Endodermal cell (in vitro differentiated cells): ENCODE data around the gene NADK. TPM values are rescaled to one million over a fixed set of nuclear protein-coding genes. Genes with fewer than 3 reads are reported as not detected.

Experiments
- DNase-seq: peaks from one replicate; pipeline ENCODE4 v3.0.0-alpha.2; 2017
- H3K27ac ChIP-seq: 2 replicates; pipeline ENCODE4 v1.5.1; 2013; ENCODE audit warnings: mild to moderate bottlenecking, low read depth, low read length, moderate library complexity
- H3K27me3 ChIP-seq: 2 replicates; pipeline ENCODE4 v1.6.1; 2013; ENCODE audit warnings: mild to moderate bottlenecking, low read length, moderate library complexity; ENCODE audit not compliant: insufficient read depth, control insufficient read depth, poor library complexity, severe bottlenecking
- H3K36me3 ChIP-seq: 2 replicates; pipeline ENCODE4 v1.7.0; 2013; ENCODE audit warnings: mild to moderate bottlenecking, low read length, moderate library complexity; ENCODE audit not compliant: control insufficient read depth, insufficient read depth
- H3K4me1 ChIP-seq: one replicate; pipeline ENCODE4 v1.7.0; 2013; ENCODE audit warnings: low read length; ENCODE audit not compliant: control insufficient read depth, insufficient read depth
- H3K4me3 ChIP-seq: 2 replicates; pipeline ENCODE4 v1.5.1; 2013; ENCODE audit warnings: mild to moderate bottlenecking, low read length, moderate library complexity
- H3K9ac ChIP-seq: 2 replicates; pipeline ENCODE4 v1.6.1; 2013; ENCODE audit warnings: mild to moderate bottlenecking, low read length, moderate library complexity; ENCODE audit not compliant: poor library complexity, severe bottlenecking; ENCODE audit errors: extremely low read depth
- H3K9me3 ChIP-seq: 2 replicates; pipeline ENCODE4 v1.6.1; 2013; ENCODE audit warnings: mild to moderate bottlenecking, low read length, moderate library complexity; ENCODE audit not compliant: control insufficient read depth
- H3K27ac Mint-ChIP-seq: 2 replicates; pipeline ENCODE4 v1.8.0; 2020; ENCODE audit warnings: mixed read lengths
- H3K27me3 Mint-ChIP-seq: 2 replicates; pipeline ENCODE4 v1.8.0; 2021; ENCODE audit warnings: mild to moderate bottlenecking, mixed read lengths; ENCODE audit not compliant: insufficient read depth
- H3K36me3 Mint-ChIP-seq: 2 replicates; pipeline ENCODE4 v1.8.0; 2020; ENCODE audit warnings: low read depth, mixed read lengths
- H3K4me1 Mint-ChIP-seq: 2 replicates; pipeline ENCODE4 v1.8.0; 2020; ENCODE audit warnings: mixed read lengths
- H3K4me3 Mint-ChIP-seq: 2 replicates; pipeline ENCODE4 v1.8.0; 2020; ENCODE audit warnings: mild to moderate bottlenecking, moderate library complexity, mixed read lengths
- H3K9me3 Mint-ChIP-seq: 2 replicates; pipeline ENCODE4 v1.8.0; 2020; ENCODE audit warnings: mild to moderate bottlenecking, mixed read lengths
- CTCF ChIP-seq: fragments of 200-600 bp; sonication (generic); conservative IDR thresholded peaks from 2 replicates; pipeline ENCODE4 v1.5.0; 2021; ENCODE audit warnings: antibody characterized with exemption, mild to moderate bottlenecking
- WGBS, 2 experiments: methylation state at CpG; one replicate each; pipeline versions ENCODE4 v1.1.5 to v1.1.7; 2013; ENCODE audit warnings: missing lambda C conversion rate in 2 of 2, mixed read lengths in 1 of 2; ENCODE audit not compliant: insufficient coverage in 1 of 2, insufficient read length in 1 of 2; 5-methylcytosine and 5-hydroxymethylcytosine counted together
- long read RNA-seq, 4 experiments: library from polyadenylated mRNA in 2 of 4; library from RNA in 1 of 4; library from capped mRNA in 1 of 4; stranded (forward) in 3 of 4; unstranded in 1 of 4; transcript quantifications; one replicate each; pipeline ENCODE4 v2.0.0, GENCODE V29; 2020 to 2021; ENCODE audit warnings: inconsistent platforms in 1 of 4
- polyA plus RNA-seq, 2 experiments: library from polyadenylated mRNA; stranded (reverse); fragments of 50-300 nt; gene quantifications; one replicate each; pipeline ENCODE4 v1.2.3, GENCODE V29; 2013
- total RNA-seq, 2 donors: library from RNA; stranded (reverse); fragmentation: NEBNext Ultra II Directional in 1 of 2; extraction: Animal tissue kit (Norgen Biotek cat#: 25700) in 1 of 2; gene quantifications; 2 replicates in 1 of 2; 3 replicates in 1 of 2; pipeline ENCODE4 v1.2.1, GENCODE V29; 2021

The NADK gene
- 10 to 100 TPM; 75.2 to 81.6 TPM for total RNA-seq
- 49.0 TPM for polyA plus RNA-seq (2013, experiment 1 of 2)
- polyA plus RNA-seq (2013, experiment 2 of 2) = 44.8 TPM
- long read RNA-seq, experiment 1, transcript NADK-201 (12 exons, 3,235 nt) = major isoform, 9 of 29 reads
- long read RNA-seq, experiment 1, partial matches to known transcripts = 10 of 29 reads
- long read RNA-seq, experiment 1, other reads (novel, unspliced or antisense) = 10 of 29 reads
- long read RNA-seq, experiment 2, transcript NADK-201 (12 exons, 3,235 nt) = major isoform, 100 of 140 reads
- long read RNA-seq, experiment 2, partial matches to known transcripts = 5 of 140 reads
- long read RNA-seq, experiment 2, other reads (novel, unspliced or antisense) = 31 of 140 reads
- long read RNA-seq, experiment 3, transcript NADK-201 (12 exons, 3,235 nt) = major isoform, 8 of 63 reads
- long read RNA-seq, experiment 3, transcript NADK-202 (12 exons, 3,098 nt) = minor isoform, 6 of 63 reads
- long read RNA-seq, experiment 3, partial matches to known transcripts = 10 of 63 reads
- long read RNA-seq, experiment 3, other reads (novel, unspliced or antisense) = 39 of 63 reads
- long read RNA-seq, experiment 4, partial matches to known transcripts = 2 of 3 reads
- long read RNA-seq, experiment 4, other reads (novel, unspliced or antisense) = 1 of 3 reads

GRCh38 chr1:1777950-1778662 is at the start of gene NADK:
Gene NADK (minus strand): TSS chr1:1778470. CDS start chr1:1765406, 13,064 bp downstream.
- peak within 1 kb of the TSS; percentile 77 for H3K4me3 Mint-ChIP-seq
- peak within 1 kb of the TSS; percentile 88 for H3K27ac Mint-ChIP-seq
- WGBS, 2 experiments = 0 to 1% methylated on average over 42 to 99 of the region's 99 CpGs
- Histone ChIP-seq H3K4me3 (peak within 1 kb of the TSS; percentile 88), H3K36me3 (peaks cover 5% of the 10 kb centered on the region), H3K27me3 (no peaks in the 10 kb centered on the region), H3K4me1 (peaks cover 16% of the 10 kb centered on the region), H3K9me3 (no peaks in the 10 kb centered on the region), H3K9ac (peak within 1 kb of the TSS; percentile 83), H3K27ac (peak within 1 kb of the TSS; percentile 36)
- H3K27me3 Mint-ChIP-seq = no peaks in the 10 kb centered on the region
- H3K9me3 Mint-ChIP-seq = no peaks in the 10 kb centered on the region
- H3K4me1 Mint-ChIP-seq = peaks cover 33% of the 10 kb centered on the region
- TF ChIP-seq CTCF = no peak
- peaks cover 10% of the 10 kb centered on the region for H3K36me3 Mint-ChIP-seq
- DNase-seq = peak; percentile 84

- H3K27ac Mint-ChIP-seq = peak overlapping the region; percentile 86
- H3K4me1 ChIP-seq = no peaks in the 10 kb centered on the region
- H3K9me3 Mint-ChIP-seq = no peaks in the 10 kb centered on the region
- peak overlapping the region; percentile 22 for H3K27ac ChIP-seq
- peaks cover 62% of the 10 kb centered on the region for H3K36me3 ChIP-seq
- H3K9ac ChIP-seq = no peak overlapping the region
- no peak overlapping the region for H3K4me3 Mint-ChIP-seq
- no peak overlapping the region for H3K4me3 ChIP-seq
- H3K9me3 ChIP-seq = no peaks in the 10 kb centered on the region
- H3K4me1 Mint-ChIP-seq = peaks cover 6% of the 10 kb centered on the region
- 94 to 95% methylated on average over 14 of the region's 14 CpGs for WGBS, 2 experiments
- no peak for DNase-seq
- no peaks in the 10 kb centered on the region for H3K27me3 Mint-ChIP-seq
- H3K36me3 Mint-ChIP-seq = peaks cover 46% of the 10 kb centered on the region
- no peaks in the 10 kb centered on the region for H3K27me3 ChIP-seq
- no peak for TF ChIP-seq CTCF
Observed at GRCh38 chr1:1827089-1827848, 49.0 kb upstream of the NADK start.
